Measurements from ENCODE around the gene MROH2A.

MROH2A gene

DNA sequence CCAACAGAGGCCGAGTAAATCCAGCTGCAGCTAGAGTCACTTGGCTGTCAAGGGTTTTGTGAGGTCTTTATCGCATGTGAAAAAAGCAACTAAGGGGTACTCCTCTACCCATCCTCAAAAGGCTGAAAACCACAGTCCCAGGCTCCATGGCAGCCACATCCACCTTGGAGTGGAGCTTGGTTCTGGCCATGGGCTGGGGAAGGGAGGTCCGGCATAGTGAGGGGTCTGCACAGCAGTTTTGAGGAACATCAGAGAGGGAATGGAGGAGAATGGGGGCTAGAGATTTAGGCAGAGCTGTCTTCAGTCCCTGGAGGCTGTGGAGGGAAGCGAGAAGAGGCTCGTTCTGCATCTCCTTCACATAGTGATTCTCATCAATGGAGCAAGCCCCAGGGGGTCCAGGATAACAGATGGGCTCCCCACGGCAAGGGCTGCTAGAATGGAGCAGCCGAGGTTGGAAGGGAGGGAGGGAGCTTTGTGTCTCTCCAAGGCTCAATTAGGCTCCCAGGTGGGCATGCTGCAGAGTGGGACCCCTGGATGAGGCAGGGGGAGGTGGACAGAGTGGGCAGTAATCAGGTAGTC, 21.0 kb downstream of the MROH2A start:
- no peak for DNase-seq (ENCODE audit: low spot score)

DNA sequence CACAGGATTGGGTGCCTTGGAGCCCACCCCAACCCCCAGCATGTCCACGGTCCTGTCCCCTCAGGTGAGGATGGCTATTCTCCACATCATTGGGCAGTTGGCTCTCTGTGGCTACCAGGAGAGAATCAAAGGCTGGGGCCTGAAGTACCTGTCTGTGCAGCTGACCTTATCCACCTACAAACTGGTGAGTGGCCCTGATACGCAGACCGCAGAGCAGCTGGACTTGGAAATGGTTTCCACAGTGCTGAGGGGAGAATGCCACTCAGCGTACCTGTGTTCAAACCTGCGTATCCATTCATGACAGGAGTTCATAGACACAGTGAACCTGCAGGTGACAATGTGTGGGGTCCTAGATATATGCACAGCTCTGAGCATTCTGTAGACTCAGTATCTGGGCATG, 21.6 kb downstream of the MROH2A start:
- no peak for DNase-seq (ENCODE audit: low spot score)

DNA sequence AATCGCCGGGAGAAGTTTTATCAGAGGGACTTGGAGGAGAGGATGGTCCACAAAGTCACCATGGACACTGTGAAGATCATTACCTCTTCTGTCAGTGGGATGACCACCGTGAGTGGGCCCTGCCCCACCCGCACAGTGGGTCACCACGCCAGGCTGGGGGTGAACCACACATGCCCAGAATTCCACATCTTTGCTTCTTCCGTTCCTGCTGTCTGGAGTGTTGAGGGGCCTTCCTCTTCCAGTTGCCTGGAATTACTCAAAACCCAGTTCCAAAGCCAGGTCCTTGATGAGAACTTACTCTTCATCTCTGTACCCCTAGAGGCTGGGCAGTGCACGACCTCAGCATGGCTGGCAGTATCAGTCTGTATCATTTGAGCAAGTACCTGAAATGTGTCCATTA, 22.1 kb downstream of the MROH2A start:
- DNase-seq (ENCODE audit: low spot score), result no peak

DNA sequence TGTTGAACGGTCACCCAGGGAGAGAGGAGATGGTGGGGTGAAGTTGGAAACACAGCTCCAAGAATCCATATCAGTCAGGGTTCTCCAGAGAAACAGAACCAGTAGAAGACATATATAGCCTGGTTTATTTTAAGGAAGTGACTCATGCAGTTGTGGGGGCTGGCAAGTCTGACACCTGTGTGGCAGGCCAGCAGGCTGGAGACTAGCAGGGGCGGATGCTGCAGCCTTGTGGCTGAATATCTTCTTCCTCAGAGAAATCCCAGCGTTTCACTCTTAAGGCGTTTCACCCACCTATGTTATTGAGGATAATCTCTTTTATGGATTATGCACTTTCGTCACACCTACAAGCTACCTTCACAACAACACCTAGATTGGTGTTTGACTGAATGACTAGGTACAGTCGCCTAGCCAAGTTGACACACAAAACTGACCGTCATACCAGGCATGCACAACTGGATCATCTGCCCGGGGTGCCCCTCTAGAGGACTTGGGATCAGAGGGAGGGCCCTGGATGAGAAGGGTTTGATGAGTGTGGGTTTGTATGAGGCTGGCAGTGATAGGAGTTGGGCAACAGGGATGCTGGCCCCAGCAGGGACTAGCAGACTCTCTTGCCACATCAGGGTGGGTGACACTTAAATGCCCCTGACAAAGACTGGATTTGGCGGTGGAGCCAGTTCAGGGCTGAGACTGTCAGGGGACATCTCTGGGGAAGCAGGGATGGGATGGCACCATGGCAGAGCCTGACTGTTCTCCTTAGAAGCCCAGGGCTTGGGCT, 23.4 kb downstream of the MROH2A start:
- DNase-seq (ENCODE audit: low spot score), result no peak

DNA sequence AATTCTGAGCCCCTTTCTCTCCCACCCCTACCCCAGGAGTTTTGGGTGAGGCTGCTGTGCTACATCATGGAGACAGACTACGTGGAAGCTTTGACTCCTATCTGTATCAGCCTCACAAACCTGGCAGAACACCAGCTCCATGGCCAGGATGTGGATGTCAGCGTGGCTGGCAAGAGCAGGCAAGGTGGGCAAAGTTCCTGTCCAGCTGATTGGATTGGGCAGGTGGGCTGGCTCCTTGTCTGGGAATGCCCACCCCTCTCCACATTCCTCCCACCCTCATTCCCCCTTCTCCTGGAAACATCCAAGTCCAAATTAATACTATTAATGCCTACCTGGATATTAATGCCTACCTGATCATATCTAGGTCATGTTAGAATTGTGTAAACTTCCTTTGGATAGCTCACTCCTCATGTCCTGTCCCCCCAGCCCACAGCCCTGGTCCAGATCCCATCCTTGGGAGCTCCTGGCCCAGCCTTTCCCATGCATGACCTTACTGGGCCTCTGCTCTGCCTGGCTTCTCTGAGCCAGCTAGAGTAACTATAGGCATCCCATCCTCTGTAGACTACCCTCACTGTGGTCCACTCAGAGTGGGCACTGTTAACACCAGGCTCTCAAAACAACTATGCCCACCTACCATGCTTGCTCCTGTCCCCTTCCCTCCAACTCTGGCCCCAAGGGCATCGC, 24.1 kb downstream of the MROH2A start:
- no peak for DNase-seq (ENCODE audit: low spot score)

DNA sequence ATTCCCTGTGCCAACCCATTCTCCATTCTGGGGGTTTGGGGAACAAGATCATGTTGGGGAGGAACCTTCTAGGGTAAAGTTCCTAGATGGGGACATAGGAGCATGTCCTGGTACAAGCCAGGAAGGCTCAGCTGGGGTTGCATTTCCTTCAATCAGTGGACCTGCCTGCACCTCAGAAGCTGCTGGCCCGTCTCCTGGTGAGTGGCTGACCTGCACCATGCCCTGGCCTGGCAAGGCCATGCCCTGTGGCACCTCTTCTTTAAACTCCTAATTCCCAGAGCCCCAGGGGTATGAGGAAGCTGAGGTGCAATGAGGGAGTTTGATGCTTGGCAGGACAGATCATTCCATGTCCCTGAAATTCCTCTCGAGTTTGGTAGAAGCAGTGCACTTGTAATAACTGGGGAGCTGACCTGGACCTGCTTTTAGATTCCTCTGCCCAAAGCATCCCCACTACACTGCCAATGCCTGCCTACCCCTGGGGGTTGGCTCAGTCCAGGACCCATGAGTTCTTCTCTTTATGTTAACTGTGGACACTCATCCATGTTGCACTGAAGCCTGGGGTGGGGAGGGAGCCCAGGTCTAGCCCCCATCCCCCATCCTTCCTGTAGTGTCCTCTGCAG, 25.3 kb downstream of the MROH2A start:
- no peak for DNase-seq (ENCODE audit: low spot score)

DNA sequence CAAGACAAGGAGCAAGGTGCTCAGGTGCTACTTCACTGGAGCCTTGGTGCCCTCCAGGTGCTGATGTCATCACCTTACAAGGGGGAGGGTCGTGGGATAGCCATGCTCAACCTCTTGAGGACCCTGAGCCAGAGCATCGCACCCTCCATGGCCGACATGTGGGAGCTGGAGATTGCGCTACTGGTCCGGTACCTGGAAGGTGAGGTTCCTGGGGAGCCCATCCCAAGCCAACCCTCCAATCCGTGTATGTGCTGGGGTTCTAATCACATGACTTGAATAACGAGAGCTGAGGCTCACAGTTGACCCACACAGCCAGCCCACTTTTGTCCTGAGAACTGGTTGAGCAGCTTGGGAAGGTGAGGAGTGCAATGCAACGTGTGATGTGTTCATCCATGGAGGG, 25.9 kb downstream of the MROH2A start:
- DNase-seq (ENCODE audit: low spot score), result no peak

DNA sequence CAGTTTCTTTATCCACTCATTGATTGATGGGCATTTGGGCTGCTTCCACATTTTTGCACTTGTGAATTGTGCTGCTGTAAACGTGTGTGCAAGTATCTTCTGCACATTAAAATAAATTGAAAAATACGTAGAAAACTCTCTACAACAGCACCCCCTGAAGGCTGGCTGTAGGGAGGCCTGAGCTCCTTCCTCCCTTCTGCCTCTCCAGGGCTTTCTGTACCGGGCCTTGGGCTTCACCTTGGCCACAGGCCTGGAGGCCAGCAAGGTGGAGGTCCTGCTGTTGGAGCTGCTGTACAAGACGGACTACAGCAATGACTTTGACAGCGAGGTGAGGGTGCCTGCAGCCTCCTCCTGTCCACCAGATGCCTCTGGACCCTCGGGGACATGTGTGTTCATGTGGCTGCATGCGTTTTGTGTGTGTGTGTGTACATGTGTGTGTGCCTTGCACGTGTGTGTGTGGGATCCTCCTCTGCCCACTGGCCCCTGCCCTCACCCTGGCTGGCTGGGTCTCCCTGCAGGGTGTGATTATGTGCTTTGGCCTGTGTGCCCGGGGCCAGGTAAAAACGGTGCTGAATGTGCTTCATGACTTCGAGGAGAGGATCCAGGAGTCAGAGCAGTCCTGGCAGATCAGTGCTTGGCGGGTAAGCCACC, 29.2 kb downstream of the MROH2A start:
- DNase-seq (ENCODE audit: low spot score), result no peak

DNA sequence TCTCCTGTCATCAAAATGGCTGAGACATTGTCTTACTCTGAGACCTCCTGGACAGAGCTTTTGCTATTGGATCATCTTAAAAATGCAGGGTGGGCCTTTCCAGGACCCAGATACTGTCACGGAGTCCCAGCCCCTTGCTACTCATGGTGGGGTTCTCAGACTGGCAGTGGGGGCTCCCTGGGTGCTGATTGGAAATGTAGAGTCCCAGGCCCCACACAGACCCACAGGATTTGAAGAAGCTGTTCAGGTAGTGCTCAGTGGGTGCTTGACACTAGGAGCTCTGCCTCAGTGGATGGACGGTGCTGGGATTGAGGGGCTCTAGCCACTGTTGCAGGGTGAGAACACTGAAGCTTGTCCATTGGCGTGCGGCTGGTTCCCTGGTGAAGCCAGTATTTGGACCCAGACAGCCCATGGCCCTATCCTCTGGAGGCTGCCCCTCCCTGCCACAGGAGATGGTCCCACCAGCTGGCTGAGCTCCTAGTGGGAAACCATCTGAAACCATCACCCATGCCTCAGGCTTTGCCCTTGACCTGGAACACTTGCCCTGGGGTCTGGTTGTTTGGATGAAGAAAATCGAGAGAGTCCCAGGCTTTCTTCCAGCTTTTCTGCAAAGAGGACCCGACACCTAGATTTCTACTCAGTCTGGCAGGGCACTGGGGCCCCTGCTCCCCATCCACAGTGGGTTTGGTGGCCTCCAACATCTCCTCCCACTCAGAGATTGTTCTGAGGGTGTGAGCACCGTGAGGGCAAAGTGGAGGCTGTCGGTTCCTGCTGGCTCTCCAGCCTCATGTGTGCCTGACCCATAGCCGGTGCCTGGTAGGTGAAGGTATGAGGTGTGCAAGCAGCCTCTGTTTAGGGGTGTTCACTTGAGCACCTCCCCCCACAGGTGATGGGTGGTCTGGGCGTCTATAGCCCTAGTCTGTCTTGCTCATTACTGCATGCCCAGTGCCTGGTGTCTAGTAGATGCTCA, 30.1 kb downstream of the MROH2A start:
- DNase-seq (ENCODE audit: low spot score), result no peak

DNA sequence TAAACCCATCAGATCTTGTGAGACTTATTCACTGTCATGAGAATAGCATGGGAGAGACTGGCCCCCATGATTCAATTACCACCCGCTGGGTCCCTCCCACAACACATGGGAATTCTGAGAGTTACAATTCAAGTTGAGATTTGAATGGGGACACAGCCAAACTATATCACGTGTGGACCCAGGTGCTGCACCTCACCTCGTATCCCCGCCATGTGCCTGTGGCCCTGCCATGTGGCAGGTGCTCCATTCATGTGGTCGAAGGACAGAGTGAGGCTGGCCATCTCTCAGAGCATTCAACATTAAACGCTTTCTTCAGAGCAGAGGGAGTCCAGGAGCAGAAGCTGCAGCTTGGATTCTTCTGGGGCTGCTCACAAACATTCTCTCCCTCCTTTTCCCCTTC, 32.3 kb downstream of the MROH2A start:
- DNase-seq (ENCODE audit: low spot score), result no peak

DNA sequence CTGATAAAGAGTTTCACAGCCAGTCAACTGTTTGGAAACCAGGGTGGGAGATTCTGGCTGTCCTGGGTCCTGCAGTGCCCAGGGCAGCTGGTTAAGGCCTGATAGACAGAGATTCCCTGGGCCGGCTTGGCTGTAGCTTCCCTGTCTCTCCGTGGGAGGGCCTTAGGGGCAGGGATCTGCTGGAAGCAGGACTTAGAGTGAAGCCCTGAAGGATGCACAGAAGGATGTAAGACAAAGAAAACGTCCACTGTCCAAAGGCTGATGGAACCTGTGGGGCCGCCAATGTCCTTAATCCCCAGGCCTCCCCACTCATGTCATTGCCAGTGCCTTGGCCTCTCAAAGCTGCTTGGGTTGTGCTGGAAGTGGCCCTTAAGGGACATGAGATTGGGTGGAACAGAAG, 33.0 kb downstream of the MROH2A start:
- no peak for DNase-seq (ENCODE audit: low spot score)

DNA sequence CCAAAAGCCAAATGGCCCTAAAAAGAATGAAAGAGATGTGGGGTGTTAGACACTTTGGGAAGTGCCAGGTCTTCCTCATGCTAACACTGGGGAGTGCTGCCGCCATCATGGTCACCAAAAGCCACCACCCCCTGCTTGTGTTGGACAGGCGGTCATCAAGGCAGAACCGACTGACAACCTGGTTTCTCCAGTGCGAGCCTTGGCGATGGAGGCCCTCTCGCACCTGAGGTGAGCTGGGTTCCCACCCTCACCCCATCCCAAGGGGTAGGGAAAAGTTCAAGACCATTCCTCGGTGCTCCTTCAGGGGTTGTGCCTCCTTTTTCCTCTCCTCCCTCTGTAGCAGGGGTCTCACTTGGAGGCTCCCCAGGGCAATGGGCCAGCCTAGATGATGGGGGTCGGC, 33.6 kb downstream of the MROH2A start:
- DNase-seq (ENCODE audit: low spot score), result no peak

DNA sequence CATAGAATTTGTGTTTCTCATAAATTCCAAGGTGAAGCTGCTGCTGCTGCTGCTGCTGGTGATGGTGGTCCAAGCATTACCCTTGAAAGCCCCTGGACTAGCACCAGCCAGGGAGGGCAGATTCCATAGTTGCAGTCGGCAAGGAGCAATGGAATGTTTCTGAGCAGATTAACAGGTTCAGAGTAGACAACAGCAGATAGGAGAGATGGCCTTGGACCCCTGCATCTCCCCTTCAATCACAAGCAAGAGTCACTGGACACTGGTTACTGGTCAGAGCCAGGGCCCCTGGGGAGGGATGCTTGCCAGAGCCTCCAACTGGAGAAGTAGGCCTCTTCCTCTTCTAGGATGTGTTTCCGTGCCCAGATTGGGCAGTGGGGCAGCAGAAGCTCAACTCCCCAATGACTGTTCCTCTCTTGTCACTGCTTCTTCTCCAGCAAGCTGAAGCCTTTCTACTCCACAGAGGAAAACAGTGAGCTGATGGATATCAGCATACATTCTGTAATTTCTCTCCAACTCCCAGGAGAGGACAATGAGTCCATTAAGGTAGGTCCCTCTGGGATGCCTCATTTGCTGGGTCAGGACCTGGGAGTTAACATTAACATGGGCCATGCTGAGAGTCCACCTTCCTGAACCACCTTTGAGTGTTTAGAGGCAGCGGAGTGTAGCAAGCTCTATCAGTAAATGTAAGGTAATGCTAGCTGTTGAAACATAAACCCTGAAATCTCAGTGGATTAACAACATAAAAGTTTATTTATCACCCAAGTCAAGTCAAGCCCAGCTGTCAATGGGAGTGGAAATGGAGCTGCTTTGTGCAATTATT, 35.3 kb downstream of the MROH2A start:
- DNase-seq (ENCODE audit: low spot score), result no peak

DNA sequence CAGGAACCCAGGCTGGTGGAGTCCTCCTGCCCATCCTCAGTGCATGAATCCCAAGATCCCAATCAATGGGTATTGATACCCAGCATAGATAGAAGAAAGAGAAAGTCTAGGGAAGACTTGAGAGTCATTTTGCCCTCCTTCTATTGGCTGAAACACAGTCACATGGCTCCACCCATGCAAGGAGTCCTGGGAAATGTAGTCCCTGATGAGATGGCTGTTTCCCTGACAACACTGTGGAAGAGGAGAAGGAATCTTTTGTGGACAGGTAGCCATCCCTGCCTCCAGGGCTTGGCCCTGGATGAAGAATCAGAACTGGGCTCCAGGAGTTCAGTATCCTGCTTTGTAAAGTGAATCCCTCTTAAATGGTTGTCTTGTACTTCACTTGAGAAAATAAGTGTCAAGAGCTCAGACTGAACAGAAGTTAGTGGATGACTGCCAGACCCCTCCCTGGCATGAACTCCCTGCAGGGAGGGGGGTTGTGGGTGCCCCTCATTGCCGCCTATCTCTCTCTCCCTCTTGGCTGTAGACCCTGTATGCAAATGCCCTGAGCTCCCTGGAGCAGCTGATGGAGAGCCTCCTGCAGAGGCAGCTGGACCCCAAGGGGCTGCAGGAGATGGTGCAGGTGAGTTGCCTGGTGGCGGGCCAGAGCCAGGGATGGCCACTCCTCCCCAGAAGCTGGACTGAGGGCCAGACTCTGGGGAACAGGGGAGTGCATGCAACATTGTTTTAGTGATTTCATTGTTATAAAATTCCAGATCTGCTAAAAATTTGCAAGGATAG, 36.1 kb downstream of the MROH2A start:
- DNase-seq (ENCODE audit: low spot score), result no peak

DNA sequence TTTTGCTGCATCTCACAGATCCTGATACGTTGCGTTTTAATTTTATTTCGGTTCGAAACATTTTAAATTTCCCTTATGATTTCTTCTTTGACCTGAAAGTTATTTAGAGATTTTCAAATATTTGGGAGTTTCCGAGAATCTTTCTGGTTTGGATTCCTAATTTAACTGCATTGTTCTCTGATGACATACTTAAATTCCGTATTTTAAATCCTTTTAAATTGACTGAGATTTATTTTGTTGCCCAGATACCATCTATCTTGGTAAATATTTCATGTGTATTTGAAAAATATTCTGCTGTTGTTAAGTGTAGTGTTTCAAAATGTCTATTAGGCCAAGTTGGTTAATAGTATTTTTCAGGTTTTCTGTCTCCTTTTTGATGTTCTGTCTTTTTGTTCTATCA, 37.7 kb downstream of the MROH2A start:
- DNase-seq (ENCODE audit: low spot score), result no peak

DNA sequence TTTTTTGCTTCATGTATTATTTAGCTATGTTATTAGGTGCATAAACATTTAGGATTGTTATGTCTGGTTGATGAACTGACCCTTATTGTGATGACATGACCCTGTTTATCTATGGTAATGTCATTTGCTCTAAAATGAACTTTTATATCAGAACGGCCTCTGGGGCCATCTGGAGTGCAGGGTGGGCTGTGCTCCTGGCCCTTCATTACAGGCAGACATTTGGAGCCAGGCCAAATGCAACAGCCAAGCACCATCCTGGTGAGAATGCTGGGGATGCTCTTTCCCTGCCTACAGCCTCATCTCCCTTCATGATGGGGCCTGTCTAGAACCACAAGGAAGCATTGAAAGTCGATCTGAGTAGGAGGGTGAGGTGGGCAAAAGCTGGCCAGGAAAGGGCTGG, 38.2 kb downstream of the MROH2A start:
- no peak for DNase-seq (ENCODE audit: low spot score)

DNA sequence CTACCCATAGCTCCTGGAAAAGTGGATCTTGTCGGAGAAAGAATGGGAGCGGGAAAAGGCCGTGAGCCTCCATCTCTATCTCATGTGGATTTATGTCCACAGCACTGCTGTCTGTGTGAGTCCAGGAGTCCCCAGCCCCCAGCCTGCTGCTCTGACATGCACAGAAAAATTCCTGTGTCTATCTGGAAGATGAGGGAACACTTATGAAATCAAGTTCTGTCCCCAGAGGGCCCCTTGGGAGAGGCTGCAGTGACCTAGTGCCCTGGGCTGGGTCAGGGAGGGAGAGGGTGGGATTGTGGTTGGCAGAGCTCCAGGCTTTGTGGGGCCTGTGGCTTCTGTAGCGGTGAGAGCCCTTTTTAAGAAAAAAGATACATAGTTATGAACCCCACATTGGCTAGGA, 38.6 kb downstream of the MROH2A start:
- no peak for DNase-seq (ENCODE audit: low spot score)

DNA sequence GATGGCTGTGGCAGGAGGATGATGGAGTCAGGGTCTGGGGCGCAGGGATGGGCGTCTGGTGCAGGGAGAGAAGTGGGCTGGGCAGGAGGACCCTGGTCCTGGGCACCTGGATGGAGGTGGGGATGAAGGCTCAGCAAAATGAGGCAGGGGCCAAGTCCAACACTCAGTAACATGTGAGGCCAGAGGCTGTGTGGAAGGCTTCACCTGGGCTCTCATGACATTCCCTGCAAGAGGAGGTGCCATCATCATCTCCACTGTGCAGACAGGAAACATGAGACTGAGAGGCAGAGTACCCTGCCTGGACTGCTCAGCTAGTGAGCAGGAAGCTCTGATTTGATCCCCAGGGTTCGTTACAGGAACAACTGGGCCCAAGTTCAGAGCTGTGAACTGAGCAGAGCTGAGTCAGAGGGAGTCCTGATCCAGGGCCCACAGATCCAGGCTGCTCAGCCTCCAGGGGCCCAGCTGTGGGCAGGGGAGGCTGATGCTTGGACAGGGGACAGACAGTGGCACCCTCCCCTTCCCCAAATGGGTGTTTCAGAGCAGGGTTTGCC, 39.3 kb downstream of the MROH2A start:
- no peak for DNase-seq (ENCODE audit: low spot score)

DNA sequence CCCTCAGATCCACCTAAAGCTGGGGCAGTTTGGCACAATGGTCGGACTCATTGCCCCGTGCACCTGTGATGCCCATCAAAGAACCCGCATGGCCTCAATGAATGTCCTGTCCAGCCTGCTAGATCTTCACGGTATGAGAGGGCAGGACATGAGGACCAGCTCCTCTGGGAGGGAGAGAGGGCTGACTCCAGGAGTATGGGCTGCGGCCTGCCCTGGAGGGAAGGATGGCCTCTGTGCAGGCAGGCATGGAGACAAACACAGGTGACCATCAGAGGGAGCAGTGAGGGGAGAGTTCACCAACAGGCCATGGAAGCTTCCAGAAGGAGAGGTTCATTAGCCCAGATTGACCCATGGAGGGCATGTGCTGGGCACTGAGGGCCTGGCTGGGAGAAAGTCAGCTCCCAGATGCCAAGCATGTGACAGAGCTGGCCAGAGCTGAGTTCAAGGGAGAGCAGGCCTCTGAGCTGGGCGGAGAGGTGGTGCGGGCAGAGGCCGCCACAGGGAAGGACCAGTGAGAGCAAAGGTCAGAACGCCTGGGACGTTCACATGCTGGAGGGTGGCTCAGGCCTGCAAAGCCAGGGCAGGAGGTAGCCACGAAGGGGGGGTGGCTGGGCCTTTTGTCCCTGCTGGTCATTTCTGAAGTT, 40.0 kb downstream of the MROH2A start:
- DNase-seq (ENCODE audit: low spot score), result no peak
